ENCODE data around the gene PLK2.

The PLK2 gene

DNA sequence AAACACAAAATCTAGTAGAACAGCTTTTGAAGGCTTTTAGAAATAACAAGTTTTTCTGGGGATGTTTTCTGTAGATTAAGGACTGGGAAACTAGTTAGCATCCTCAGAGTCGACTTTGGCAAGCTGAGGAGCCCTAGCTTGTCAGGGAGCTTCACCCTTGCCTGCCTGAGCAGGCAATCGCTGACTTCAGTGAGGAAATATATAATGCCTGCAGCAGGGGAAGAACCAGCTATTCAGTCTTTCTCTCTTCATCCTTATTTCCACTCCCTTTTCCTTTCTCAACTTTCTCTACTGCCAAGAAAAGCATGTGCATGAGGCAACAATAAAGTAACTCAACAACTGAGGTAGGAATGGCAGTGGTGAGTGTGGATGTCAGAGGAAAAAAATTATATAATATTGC is 54.7 kb downstream of the PLK2 start:
- Histone ChIP-seq H3K4me1 (ENCODE audit: insufficient read depth, insufficient read length) (no peaks in the 10 kb centered on the region), H3K36me3 (ENCODE audit: insufficient read depth, insufficient read length, low read length) (no peaks in the 10 kb centered on the region), H3K27me3 (ENCODE audit: insufficient read depth, insufficient read length) (no peaks in the 10 kb centered on the region), H3K4me3 (ENCODE audit: insufficient read length, low read depth) (no peak overlapping the region), H3K9me3 (ENCODE audit: insufficient read depth, low read length) (no peaks in the 10 kb centered on the region), H3K9ac (ENCODE audit: insufficient read length, low read depth) (no peak overlapping the region)
- TF ChIP-seq ZNF274 (IDR thresholded peaks at IDR 0.05; ENCODE audit: low read depth, low read length) (no peak), YY1 (IDR thresholded peaks at IDR 0.05; ENCODE audit: insufficient read depth, insufficient read length) (no peak), SUZ12 (IDR thresholded peaks at IDR 0.05; ENCODE audit: extremely low read depth, insufficient read depth, insufficient read length) (no peak)
- no peak for DNase-seq (ENCODE audit: low read depth, low spot score)

DNA sequence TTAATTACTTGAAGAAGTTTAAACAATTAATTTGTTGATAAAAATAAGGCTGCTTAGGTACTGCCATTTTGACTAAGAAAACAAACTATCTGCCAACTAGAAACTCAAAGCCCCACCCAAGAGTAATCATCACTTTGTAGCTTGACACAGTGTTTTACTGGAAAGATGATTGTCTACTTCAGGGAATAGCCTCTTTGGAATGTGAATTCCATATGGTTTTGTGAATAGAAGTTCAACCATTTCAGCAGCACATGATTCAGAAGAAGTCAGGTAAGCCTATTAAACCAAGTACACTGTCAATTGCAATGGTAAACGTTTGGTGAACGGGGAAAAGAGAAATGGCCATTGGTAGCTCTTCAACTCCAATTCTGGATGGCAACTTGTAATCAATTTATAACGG is 55.2 kb downstream of the PLK2 start:
- Histone ChIP-seq H3K4me3 (ENCODE audit: insufficient read length, low read depth) (no peak overlapping the region), H3K36me3 (ENCODE audit: insufficient read depth, insufficient read length, low read length) (no peaks in the 10 kb centered on the region), H3K9me3 (ENCODE audit: insufficient read depth, low read length) (no peaks in the 10 kb centered on the region), H3K27me3 (ENCODE audit: insufficient read depth, insufficient read length) (no peaks in the 10 kb centered on the region), H3K4me1 (ENCODE audit: insufficient read depth, insufficient read length) (no peaks in the 10 kb centered on the region), H3K9ac (ENCODE audit: insufficient read length, low read depth) (no peak overlapping the region)
- no peak for TF ChIP-seq SUZ12 (IDR thresholded peaks at IDR 0.05; ENCODE audit: extremely low read depth, insufficient read depth, insufficient read length)
- no peak for TF ChIP-seq YY1 (IDR thresholded peaks at IDR 0.05; ENCODE audit: insufficient read depth, insufficient read length)
- TF ChIP-seq ZNF274 (IDR thresholded peaks at IDR 0.05; ENCODE audit: low read depth, low read length): no peak
- DNase-seq (ENCODE audit: low read depth, low spot score): no peak
